Subcutaneous abdominal adipose tissue (tissue), 5 donors: Measurements from ENCODE around the gene TSPAN8.
"Not testable (repeated sequence)": the region's sequence is repeated elsewhere in the genome, so short reads cannot be mapped to it uniquely, and the experiment has no call there.

ENCODE experiments used
- H3K27ac ChIP-seq: one replicate; pipeline ENCODE4 v1.7.0; 2013; ENCODE audit warnings: low read depth, mild to moderate bottlenecking, inconsistent platforms, low read length, moderate library complexity
- H3K27me3 ChIP-seq, 5 donors: one replicate each; pipeline ENCODE4 v1.7.0; 2013; ENCODE audit warnings: low read length in 5 of 5, inconsistent platforms in 1 of 5; ENCODE audit not compliant: control insufficient read depth in 5 of 5, insufficient read depth in 4 of 5
- H3K36me3 ChIP-seq, 5 donors: one replicate each; pipeline ENCODE4 v1.7.0; 2013; ENCODE audit warnings: low read length in 5 of 5; ENCODE audit not compliant: control insufficient read depth in 5 of 5, insufficient read depth in 5 of 5
- H3K4me1 ChIP-seq, 5 donors: one replicate each; pipeline ENCODE4 v1.7.0; 2013; ENCODE audit warnings: low read length in 5 of 5, mild to moderate bottlenecking in 3 of 5, moderate library complexity in 1 of 5; ENCODE audit not compliant: control insufficient read depth in 5 of 5, insufficient read depth in 5 of 5
- H3K4me3 ChIP-seq, 5 donors: one replicate each; pipeline ENCODE4 v1.7.0; 2013; ENCODE audit warnings: low read length in 5 of 5, low read depth in 1 of 5
- H3K9ac ChIP-seq, 5 donors: one replicate each; pipeline ENCODE4 v1.7.0; 2013; ENCODE audit warnings: low read length in 5 of 5, mild to moderate bottlenecking in 4 of 5, moderate library complexity in 3 of 5
- H3K9me3 ChIP-seq, 5 donors: one replicate each; pipeline ENCODE4 v1.7.0; 2013; ENCODE audit warnings: low read length in 5 of 5; ENCODE audit not compliant: control insufficient read depth in 5 of 5
- donor health status: healthy.
- donor health status: healthy.
- donor health status: healthy.
- donor health status: healthy.
- donor health status: healthy.

TSPAN8 gene

GRCh38 chr12:71134405-71134804 lies 23.4 kb downstream of the TSPAN8 start:
- Histone ChIP-seq H3K36me3 (no peaks in the 10 kb centered on the region), H3K27me3 (no peaks in the 10 kb centered on the region), H3K9me3 (no peaks in the 10 kb centered on the region), H3K27ac (no peak overlapping the region), H3K9ac (no peak overlapping the region), H3K4me3 (no peak overlapping the region), H3K4me1 (peaks cover 0 to 13% (median 0%) of the 10 kb centered on the region in 5 donors)

GRCh38 chr12:71130521-71131069 lies 27.2 kb downstream of the TSPAN8 start:
- Histone ChIP-seq H3K36me3 (no peaks in the 10 kb centered on the region), H3K4me3 (no peak overlapping the region), H3K9me3 (no peaks in the 10 kb centered on the region), H3K4me1 (peaks cover 0 to 5% (median 0%) of the 10 kb centered on the region in 5 donors), H3K27ac (no peak overlapping the region), H3K27me3 (no peaks in the 10 kb centered on the region), H3K9ac (no peak overlapping the region)

- H3K4me3 ChIP-seq: no peak overlapping the region
- no peak overlapping the region for H3K27ac ChIP-seq
- no peak overlapping the region for H3K9ac ChIP-seq
- H3K36me3 ChIP-seq: no peaks in the 10 kb centered on the region
- no peaks in the 10 kb centered on the region for H3K27me3 ChIP-seq
- H3K9me3 ChIP-seq: no peaks in the 10 kb centered on the region
- H3K4me1 ChIP-seq: peaks cover 0 to 5% (median 0%) of the 10 kb centered on the region in 5 donors
These were observed 28.4 kb downstream of the TSPAN8 start for GRCh38 chr12:71129364-71129763.

- Histone ChIP-seq H3K27me3 (no peaks in the 10 kb centered on the region), H3K9ac (no peak overlapping the region)
These were observed 29.5 kb downstream of the TSPAN8 start for GRCh38 chr12:71128191-71128788.

GRCh38 chr12:71125949-71126348 lies 31.9 kb downstream of the TSPAN8 start:
- H3K27ac ChIP-seq: no peak overlapping the region
- H3K9me3 ChIP-seq: no peaks in the 10 kb centered on the region
- no peaks in the 10 kb centered on the region for H3K27me3 ChIP-seq
- H3K9ac ChIP-seq: no peak overlapping the region
- no peak overlapping the region for H3K4me3 ChIP-seq
- H3K36me3 ChIP-seq: no peaks in the 10 kb centered on the region
- H3K4me1 ChIP-seq: peaks cover 0 to 5% (median 0%) of the 10 kb centered on the region in 5 donors

More at GRCh38 chr12:71128191-71128788, 29.5 kb downstream of the TSPAN8 start:
- Histone ChIP-seq H3K36me3 (no peaks in the 10 kb centered on the region), H3K4me3 (no peak overlapping the region), H3K4me1 (peaks cover 0 to 5% (median 0%) of the 10 kb centered on the region in 5 donors), H3K9me3 (no peaks in the 10 kb centered on the region), H3K27ac (no peak overlapping the region)

GRCh38 chr12:71125515-71125914 lies 32.3 kb downstream of the TSPAN8 start:
- Histone ChIP-seq H3K27ac (no peak overlapping the region), H3K4me1 (peaks cover 0 to 5% (median 0%) of the 10 kb centered on the region in 5 donors), H3K4me3 (no peak overlapping the region), H3K27me3 (no peaks in the 10 kb centered on the region), H3K9me3 (no peaks in the 10 kb centered on the region), H3K36me3 (no peaks in the 10 kb centered on the region), H3K9ac (no peak overlapping the region)

- Histone ChIP-seq H3K27ac (no peak overlapping the region), H3K4me1 (peaks cover 0 to 5% (median 0%) of the 10 kb centered on the region in 5 donors), H3K9me3 (no peaks in the 10 kb centered on the region), H3K4me3 (no peak overlapping the region), H3K9ac (no peak overlapping the region), H3K27me3 (no peaks in the 10 kb centered on the region), H3K36me3 (no peaks in the 10 kb centered on the region)
These were observed 32.9 kb downstream of the TSPAN8 start for GRCh38 chr12:71124835-71125460.

GRCh38 chr12:71113148-71113547 lies 44.7 kb downstream of the TSPAN8 start:
- not testable (repeated sequence) for H3K27me3 ChIP-seq, H3K9me3 ChIP-seq, H3K9ac ChIP-seq, H3K36me3 ChIP-seq, H3K4me1 ChIP-seq, H3K4me3 ChIP-seq, H3K27ac ChIP-seq

GRCh38 chr12:71109834-71110233 lies 48.0 kb downstream of the TSPAN8 start:
- H3K36me3 ChIP-seq: no peaks in the 10 kb centered on the region
- H3K4me3 ChIP-seq: no peak overlapping the region
- no peaks in the 10 kb centered on the region for H3K27me3 ChIP-seq
- H3K27ac ChIP-seq: no peak overlapping the region
- no peak overlapping the region for H3K9ac ChIP-seq
- H3K4me1 ChIP-seq: peaks cover 0 to 12% (median 3%) of the 10 kb centered on the region in 5 donors
- H3K9me3 ChIP-seq: peaks cover 0 to 6% (median 3%) of the 10 kb centered on the region in 5 donors

- no peak overlapping the region for H3K9ac ChIP-seq
- peaks cover 0 to 12% (median 3%) of the 10 kb centered on the region in 5 donors for H3K9me3 ChIP-seq
- no peak overlapping the region for H3K4me3 ChIP-seq
- no peaks in the 10 kb centered on the region for H3K27me3 ChIP-seq
- H3K4me1 ChIP-seq: peaks cover 0 to 12% (median 3%) of the 10 kb centered on the region in 5 donors
- no peak overlapping the region for H3K27ac ChIP-seq
- no peaks in the 10 kb centered on the region for H3K36me3 ChIP-seq
These were observed 49.4 kb downstream of the TSPAN8 start for GRCh38 chr12:71108355-71108754.
